ENCODE measurements around the gene ABAT. TPM values are rescaled to one million over a fixed set of nuclear protein-coding genes. Genes with fewer than 3 reads are reported as not detected.
"Not testable (repeated sequence)": the region's sequence is repeated elsewhere in the genome, so short reads cannot be mapped to it uniquely, and the experiment has no call there.

The ABAT gene
- polyA plus RNA-seq, 2 of the 4 experiments (the other 2 are of a cell fraction) = 0.68 to 1.2 TPM

- POLR2A ChIA-PET = no interaction called here
- CTCF ChIA-PET = interaction anchor here (0.8 kb wide), 1 partner anchor 31 kb away, joined by 3 read pairs; no protein-coding TSS in a partner anchor
- ATAC-seq = no peak
- H3K9me3 ChIP-seq = no peaks in the 10 kb centered on the region
- no peak overlapping the region for H3K4me3 ChIP-seq
- 93% methylated on average over 2 of the region's 2 CpGs for WGBS (ENCODE audit: missing lambda C conversion rate)
- TF ChIP-seq FOXS1 (CRISPR knock-in tag; IDR thresholded peaks at IDR 0.05) (no peak), ZFP36 (IDR thresholded peaks at IDR 0.05; ENCODE audit: borderline replicate concordance, partially characterized antibody) (no peak), EHF (CRISPR knock-in tag; IDR thresholded peaks at IDR 0.05) (no peak), ZNF302 (CRISPR knock-in tag; IDR thresholded peaks at IDR 0.05) (no peak), FOSL2 (IDR thresholded peaks at IDR 0.05) (no peak), FOSL2 (CRISPR knock-in tag; IDR thresholded peaks at IDR 0.05) (no peak), KDM5A (IDR thresholded peaks at IDR 0.05) (no peak), CEBPB (IDR thresholded peaks at IDR 0.05) (no peak), ELK1 (IDR thresholded peaks at IDR 0.05; ENCODE audit: low read depth, low read length) (no peak), RCOR1 (IDR thresholded peaks at IDR 0.05; ENCODE audit: low read depth, low read length) (no peak), CTCF (IDR thresholded peaks at IDR 0.05) (no peak), CHD4 (IDR thresholded peaks at IDR 0.05; ENCODE audit: borderline replicate concordance) (no peak), NR3C1 (IDR thresholded peaks at IDR 0.05) (no peak), JUN (IDR thresholded peaks at IDR 0.05) (no peak), EHMT2 (IDR thresholded peaks at IDR 0.05; ENCODE audit: low read depth) (no peak), RNF2 (IDR thresholded peaks at IDR 0.05; ENCODE audit: borderline replicate concordance, low read depth) (no peak), RAD21 (conservative IDR thresholded peaks at IDR 0.05 in 1 of 2, IDR thresholded peaks at IDR 0.05 in 1 of 2) (no peak), TFCP2L1 (CRISPR knock-in tag; IDR thresholded peaks at IDR 0.05) (no peak), HDAC2 (IDR thresholded peaks at IDR 0.05) (no peak), RARB (CRISPR knock-in tag; IDR thresholded peaks at IDR 0.05) (no peak), MYC (IDR thresholded peaks at IDR 0.05; ENCODE audit: borderline replicate concordance, low read length) (no peak)
- H3K27ac ChIP-seq = no peak overlapping the region
- H3K4me2 ChIP-seq = no peak overlapping the region
- no peak for FAIRE-seq
- no peaks in the 10 kb centered on the region for H3K4me1 ChIP-seq
- DNase-seq (ENCODE audit: low read depth in 1 of 2, low spot score in 1 of 2) = no peak
Measured at GRCh38 chr16:8741636-8742035, 67.2 kb downstream of the ABAT start.

- TF ChIP-seq CHD4 (IDR thresholded peaks at IDR 0.05; ENCODE audit: borderline replicate concordance) = no peak
- no peak for TF ChIP-seq MAX (IDR thresholded peaks at IDR 0.05)
- TF ChIP-seq CBX8 (IDR thresholded peaks at IDR 0.05) = no peak
- no peak overlapping the region for H3K4me3 ChIP-seq
- DNase-seq (ENCODE audit: low read depth in 1 of 2, low spot score in 1 of 2) (no peak), ATAC-seq (no peak), FAIRE-seq (no peak)
- H3K4me2 ChIP-seq = no peak overlapping the region
- WGBS (ENCODE audit: missing lambda C conversion rate) = 65% methylated on average over 8 of the region's 8 CpGs
- H3K9me3 ChIP-seq = no peaks in the 10 kb centered on the region
- H3K4me1 ChIP-seq = no peaks in the 10 kb centered on the region
- POLR2A ChIA-PET = no interaction called here
- CTCF ChIA-PET = no interaction called here
- no peak overlapping the region for H3K27ac ChIP-seq
Measured at GRCh38 chr16:8742068-8742467, 67.7 kb downstream of the ABAT start.

GRCh38 chr16:8748944-8749343 lies 74.5 kb downstream of the ABAT start:
- ATAC-seq; H3K27ac ChIP-seq; POLR2A ChIA-PET; H3K4me2 ChIP-seq; H3K4me1 ChIP-seq; FAIRE-seq; H3K9me3 ChIP-seq; DNase-seq (ENCODE audit: low read depth in 1 of 2, low spot score in 1 of 2); CTCF ChIA-PET; H3K4me3 ChIP-seq: not testable (repeated sequence)
- 40% methylated on average over 9 of the region's 9 CpGs for WGBS (ENCODE audit: missing lambda C conversion rate)
